GM10248 (cell line): ENCODE measurements around the gene LILRB2.

Source experiments
- CTCF ChIA-PET: fragments of 300-600 bp; sonication (Branson Sonifier 250); formaldehyde crosslinking; extraction: SDS; loops from one replicate; lab custom pipeline; 2021; ENCODE audit warnings: antibody characterized with exemption; lab: Yijun Ruan, JAX
- POLR2A ChIA-PET: fragments of 350-650 bp; sonication (Branson Sonifier 250); formaldehyde crosslinking; extraction: SDS; loops from one replicate; lab custom pipeline; 2020; ENCODE audit warnings: antibody characterized with exemption; lab: Yijun Ruan, JAX
- DNase-seq: peaks from one replicate; pipeline ENCODE4 v3.0.0; 2012; ENCODE audit errors: extremely low spot score
- TF ChIP-seq, protein P1 (sequence below): IDR thresholded peaks from 2 replicates; pipeline ENCODE4 v1.5.1; 2012; ENCODE audit warnings: mild to moderate bottlenecking, low read depth; ENCODE audit errors: extremely low read depth, missing control alignments, control extremely low read depth

LILRB2 gene

DNA sequence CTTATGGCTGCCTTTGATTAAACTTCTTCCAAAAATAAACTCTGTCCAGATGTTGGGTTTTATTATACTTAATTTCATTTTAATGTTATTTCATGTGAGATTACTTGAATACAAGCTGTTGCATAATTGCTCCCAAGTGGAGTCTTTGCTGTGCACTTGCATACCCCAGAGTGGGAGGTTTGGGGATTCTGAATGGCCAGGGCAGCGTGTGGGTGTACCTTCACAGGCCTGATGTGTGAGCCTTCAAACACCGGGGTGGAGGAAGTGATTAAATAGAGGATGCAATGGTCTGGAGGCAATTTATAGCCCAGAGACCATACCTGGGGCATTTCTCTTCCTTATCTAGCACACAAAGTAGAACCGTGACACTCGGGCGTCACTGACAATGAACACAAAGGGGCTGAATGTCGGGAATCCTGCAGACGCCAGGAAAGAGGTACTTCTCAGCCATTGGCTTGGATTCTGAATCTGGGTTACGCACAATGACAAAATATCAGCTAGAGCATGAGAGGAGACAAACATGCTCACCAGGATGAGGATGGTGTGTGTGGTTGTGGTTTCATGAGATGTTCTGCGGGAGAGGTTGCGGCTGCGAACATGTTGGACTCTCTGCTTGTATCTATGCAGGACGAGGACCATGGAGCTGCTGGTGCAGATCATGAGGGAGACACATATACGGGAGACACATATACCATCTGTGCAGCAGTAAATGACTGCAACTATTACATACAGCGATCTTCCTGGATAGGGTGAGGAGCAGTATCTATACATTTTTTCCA is 39.2 kb upstream of the LILRB2 start:
- CTCF ChIA-PET = interaction anchor here (1.4 to 2.4 kb wide), 2 partner anchors 14 to 71 kb away, joined by 3 to 11 read pairs; no protein-coding TSS in a partner anchor
- TF ChIP-seq, protein P1, sequence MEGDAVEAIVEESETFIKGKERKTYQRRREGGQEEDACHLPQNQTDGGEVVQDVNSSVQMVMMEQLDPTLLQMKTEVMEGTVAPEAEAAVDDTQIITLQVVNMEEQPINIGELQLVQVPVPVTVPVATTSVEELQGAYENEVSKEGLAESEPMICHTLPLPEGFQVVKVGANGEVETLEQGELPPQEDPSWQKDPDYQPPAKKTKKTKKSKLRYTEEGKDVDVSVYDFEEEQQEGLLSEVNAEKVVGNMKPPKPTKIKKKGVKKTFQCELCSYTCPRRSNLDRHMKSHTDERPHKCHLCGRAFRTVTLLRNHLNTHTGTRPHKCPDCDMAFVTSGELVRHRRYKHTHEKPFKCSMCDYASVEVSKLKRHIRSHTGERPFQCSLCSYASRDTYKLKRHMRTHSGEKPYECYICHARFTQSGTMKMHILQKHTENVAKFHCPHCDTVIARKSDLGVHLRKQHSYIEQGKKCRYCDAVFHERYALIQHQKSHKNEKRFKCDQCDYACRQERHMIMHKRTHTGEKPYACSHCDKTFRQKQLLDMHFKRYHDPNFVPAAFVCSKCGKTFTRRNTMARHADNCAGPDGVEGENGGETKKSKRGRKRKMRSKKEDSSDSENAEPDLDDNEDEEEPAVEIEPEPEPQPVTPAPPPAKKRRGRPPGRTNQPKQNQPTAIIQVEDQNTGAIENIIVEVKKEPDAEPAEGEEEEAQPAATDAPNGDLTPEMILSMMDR = no peak
- no peak for DNase-seq
- POLR2A ChIA-PET = no interaction called here

DNA sequence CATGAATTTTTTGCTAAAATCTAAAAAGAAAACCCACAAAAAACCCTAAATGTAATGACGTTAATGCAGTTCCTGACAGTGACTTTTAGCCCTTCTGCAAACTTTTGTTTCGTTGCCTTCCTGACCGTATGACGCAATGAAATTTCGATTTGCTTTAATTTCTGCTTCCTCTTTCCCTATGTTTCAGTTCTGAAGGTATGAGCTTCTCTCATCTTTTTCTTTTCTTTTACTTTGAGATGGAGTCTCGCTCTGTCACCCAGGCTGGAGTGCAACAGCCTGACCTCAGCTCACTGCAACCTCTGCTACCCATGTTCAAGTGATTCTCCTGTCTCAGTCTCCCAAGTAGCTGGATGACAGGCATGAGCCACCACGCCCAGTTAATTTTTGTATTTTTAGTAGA is 38.1 kb upstream of the LILRB2 start:
- TF ChIP-seq, protein P1 = no peak
- POLR2A ChIA-PET = no interaction called here
- CTCF ChIA-PET = no interaction called here
- no peak for DNase-seq

DNA sequence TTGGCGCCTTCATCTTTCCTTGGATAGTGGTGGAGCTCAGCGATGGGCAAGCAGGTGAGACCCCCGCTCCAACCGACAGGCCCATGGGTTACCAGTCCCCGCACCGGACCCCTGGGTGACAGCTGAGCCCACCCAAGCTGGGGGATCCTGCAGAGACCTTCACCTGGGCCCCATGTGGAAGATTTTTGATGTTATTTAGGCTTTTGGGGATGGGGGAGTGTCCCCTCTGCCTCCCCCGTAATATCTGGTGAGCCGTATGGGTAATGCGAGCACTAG is 37.0 kb upstream of the LILRB2 start:
- TF ChIP-seq, protein P1 = no peak
- no peak for DNase-seq
- ChIA-PET POLR2A (no interaction called here), CTCF (interaction anchor here (1.7 kb wide), 1 partner anchor 10 kb away, joined by 4 read pairs; no protein-coding TSS in a partner anchor)

DNA sequence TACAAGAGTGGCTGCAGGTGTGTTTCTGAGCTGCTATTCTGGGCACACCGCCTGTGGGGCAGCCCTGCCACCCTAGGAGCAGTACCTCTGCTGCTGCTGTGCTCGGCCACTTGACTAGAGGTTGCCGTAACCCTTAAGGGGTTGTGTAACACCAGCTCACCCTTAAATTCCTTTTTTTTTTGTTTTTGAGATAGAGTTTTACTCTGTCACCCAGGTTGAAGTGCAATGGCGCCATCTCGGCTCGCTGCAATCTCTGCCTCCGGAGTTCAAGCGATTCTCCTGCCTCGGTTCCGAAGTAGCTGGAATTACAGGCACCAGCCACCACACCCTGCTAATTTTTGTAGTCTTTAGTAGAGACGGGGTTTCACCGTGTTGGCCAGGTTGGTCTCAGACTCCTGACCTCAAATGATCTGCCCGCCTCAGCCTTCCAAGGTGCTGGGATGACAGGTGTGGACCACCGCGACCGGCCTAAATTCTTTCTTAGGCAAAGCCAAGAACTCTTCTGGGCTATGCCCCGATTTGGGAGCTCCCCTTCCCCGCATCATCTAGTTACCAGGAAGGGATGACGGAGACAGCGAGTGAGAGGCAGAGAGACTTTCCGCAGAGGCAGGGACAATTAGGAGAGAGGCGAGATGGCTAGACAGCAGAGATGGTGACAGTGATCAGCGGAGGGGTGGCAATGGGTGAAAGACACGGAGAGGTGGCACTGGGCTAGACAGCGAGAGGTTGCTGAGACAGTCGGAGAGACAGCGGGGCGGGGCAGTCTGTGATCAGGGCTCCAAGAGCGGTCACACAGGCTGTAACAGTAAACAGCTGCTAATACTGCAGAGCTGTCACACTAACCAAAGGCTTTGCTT is 36.4 kb upstream of the LILRB2 start:
- POLR2A ChIA-PET = no interaction called here
- DNase-seq = no peak
- CTCF ChIA-PET = interaction anchor here (0.9 to 1.7 kb wide), 3 partner anchors 9 to 73 kb away, joined by 3 to 6 read pairs (median 4); no protein-coding TSS in a partner anchor
- TF ChIP-seq, protein P1 = no peak

DNA sequence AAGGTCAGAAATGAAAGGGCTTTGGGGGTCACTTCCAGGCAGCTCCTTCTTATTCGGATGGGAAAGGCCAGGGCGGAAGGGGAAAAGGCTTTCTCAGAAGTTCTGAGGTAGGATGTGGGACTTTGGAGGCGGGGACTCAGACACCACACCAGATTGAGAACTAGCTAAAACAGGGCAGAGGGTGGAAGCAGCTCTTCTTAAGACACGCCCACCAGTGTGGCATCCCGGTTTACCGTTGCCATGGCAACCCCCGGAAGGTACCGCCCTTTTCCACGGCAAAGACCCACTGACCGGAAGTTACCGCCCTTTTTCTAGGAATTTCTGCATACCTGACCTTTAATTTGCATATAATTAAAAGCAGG is 35.8 kb upstream of the LILRB2 start:
- DNase-seq = no peak
- POLR2A ChIA-PET = no interaction called here
- CTCF ChIA-PET = interaction anchor here (0.9 to 1.7 kb wide), 3 partner anchors 10 to 74 kb away, joined by 3 to 6 read pairs (median 4); no protein-coding TSS in a partner anchor
- TF ChIP-seq, protein P1 = no peak

DNA sequence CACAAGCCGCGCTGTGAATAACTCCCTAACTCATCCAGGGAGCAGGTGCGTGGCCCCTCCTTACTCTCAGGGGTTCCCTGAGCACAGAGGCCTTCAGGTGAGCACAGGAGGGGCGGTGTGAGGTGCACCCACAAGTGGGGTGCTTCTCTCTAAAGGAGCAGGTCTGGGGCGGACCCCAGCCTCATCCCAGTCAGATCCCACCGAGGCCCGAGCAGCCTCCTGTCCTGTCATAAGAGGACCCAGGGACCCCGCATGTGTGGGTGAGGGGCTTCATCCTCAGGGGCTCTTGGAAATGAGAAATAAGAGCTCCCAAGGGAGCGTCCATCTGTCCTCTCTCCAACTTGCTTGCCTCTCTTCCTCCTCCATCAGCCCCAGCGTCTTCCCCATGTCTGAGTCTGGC is 35.0 kb upstream of the LILRB2 start:
- no peak for DNase-seq
- POLR2A ChIA-PET = no interaction called here
- TF ChIP-seq, protein P1 = no peak
- CTCF ChIA-PET = interaction anchor here (0.9 to 1.4 kb wide), 2 partner anchors 10 to 75 kb away, joined by 3 to 6 read pairs; no protein-coding TSS in a partner anchor
